NCI-H187 treated with DMSO at 0.1 percent for 48 hours (cell line): ENCODE measurements around the gene KRT5.
"Not testable (repeated sequence)": the region's sequence is repeated elsewhere in the genome, so short reads cannot be mapped to it uniquely, and the experiment has no call there.

Experiments
- DNase-seq: peaks from one replicate; lab custom pipeline; 2025; lab: John Stamatoyannopoulos, UW

Gene KRT5

GRCh38 chr12:52494518-52494917, 25.7 kb downstream of the KRT5 start:
- DNase-seq: no peak

- DNase-seq: no peak
These were observed 26.1 kb downstream of the KRT5 start for GRCh38 chr12:52494100-52494499.

DNA sequence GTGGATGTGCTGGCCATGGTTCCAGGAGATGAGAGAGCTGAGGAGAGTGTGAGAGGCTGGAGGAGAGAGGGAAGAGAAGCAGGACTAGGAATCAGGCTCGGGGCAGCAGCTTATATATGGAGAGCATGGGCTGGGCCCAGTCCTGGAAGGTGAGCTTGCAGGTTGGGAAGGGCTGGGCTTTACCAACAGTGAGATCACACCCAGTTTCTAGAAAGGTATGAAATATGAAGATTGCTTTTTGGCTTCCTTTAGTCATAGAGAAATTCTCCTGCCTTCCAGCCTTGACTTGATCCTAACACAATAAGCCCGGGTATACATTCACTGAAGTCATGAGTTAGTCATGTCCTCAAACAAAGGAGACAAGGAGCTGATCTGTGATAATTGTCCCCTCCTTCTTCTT, 27.0 kb downstream of the KRT5 start, which contains the start of gene KRT6A:
Gene KRT6A (minus strand): TSS at position 86 of the 400 bp plus-strand sequence. CDS start 69 bp downstream, at position 17.
- no peak for DNase-seq

- DNase-seq: not testable (repeated sequence)
These were observed 27.8 kb downstream of the KRT5 start for GRCh38 chr12:52492405-52492804.

GRCh38 chr12:52491495-52491894, 28.7 kb downstream of the KRT5 start:
- not testable (repeated sequence) for DNase-seq

GRCh38 chr12:52488736-52489135, 31.5 kb downstream of the KRT5 start:
- no peak for DNase-seq

DNA sequence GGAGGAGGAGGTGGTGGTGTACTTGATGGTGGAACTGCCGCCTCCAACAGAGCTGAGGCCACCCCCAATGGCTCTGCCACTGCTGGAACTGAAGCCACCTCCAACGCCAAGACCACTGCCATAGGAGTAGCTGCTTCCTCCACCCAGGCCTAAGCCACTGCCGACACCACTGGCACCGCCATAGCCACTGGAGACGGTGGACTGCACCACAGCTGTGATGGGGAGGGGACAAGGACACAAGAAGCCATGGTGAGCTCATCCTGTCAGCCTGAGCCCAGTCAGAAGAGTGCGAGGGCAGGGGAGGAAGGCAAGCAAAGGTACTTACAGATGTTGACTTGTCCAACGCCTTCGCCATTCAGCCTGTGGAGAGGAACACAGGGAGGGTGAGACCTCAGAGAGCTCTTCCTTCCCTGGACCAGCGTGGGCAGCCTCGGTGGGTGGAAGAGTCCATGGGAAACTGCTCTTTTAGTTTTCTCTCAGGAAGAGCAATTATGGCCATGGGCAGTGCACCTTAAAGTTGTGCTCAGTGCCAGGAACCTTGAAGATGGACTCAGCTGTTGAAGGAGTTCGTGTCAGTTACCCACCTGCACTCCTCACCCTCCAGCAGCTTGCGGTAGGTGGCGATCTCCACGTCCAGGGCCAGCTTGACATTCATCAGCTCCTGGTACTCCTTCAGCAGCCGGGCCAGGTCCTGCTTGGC, 32.3 kb downstream of the KRT5 start:
- DNase-seq: not testable (repeated sequence)

- DNase-seq: no peak
These were observed 33.0 kb downstream of the KRT5 start for GRCh38 chr12:52487211-52487610.

GRCh38 chr12:52486166-52487105, 33.8 kb downstream of the KRT5 start:
- DNase-seq: no peak

- DNase-seq: no peak
These were observed 40.1 kb downstream of the KRT5 start for GRCh38 chr12:52480073-52480472.

DNA sequence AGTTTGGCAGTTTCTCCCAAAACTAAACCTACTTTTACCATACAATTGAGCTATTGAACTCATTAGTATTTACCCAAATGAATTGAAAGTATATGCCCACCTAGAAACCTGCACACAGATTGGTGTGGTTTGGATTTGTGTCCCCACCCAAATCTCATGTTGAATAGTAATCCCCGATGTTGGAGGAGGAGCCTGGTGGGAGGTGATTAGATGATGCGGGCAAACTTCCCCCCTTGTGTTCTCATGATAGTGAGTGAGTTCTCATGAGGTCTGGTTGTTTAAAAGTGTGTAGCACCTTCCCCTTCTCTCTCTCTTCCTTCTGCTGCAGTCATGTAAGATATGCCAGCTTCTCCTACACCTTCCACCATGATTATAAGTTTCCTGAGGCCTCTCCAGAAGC, 42.5 kb downstream of the KRT5 start:
- DNase-seq: no peak

DNA sequence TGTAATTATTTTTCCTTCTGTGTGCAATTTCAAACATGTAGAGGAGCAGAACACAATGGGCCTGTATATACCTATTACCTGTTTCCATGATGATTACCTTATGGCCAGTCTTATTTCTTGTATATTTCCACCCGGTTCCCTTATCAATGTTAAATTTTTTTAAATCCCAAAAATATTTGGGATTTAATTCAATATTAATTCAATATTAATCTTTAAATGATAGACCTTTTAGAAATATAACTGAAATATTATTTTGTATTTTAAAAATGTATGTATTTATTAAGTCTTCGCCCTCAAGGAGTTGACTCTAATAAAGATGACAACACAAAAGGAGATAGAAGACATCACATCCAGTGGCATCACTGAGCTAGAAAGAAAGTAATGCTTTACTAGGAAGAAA, 46.0 kb downstream of the KRT5 start:
- no peak for DNase-seq

- no peak for DNase-seq
These were observed 46.4 kb downstream of the KRT5 start, which contains the start of gene KRT6C for GRCh38 chr12:52473768-52474167. Gene KRT6C (minus strand): TSS chr12:52473805. CDS start chr12:52473737, 68 bp downstream.

GRCh38 chr12:52469853-52470252, 50.3 kb downstream of the KRT5 start:
- no peak for DNase-seq

- DNase-seq: no peak
These were observed 55.3 kb downstream of the KRT5 start for GRCh38 chr12:52464897-52465296.
